Fibroblast of upper back skin (primary cell): Measurements from ENCODE around the gene CDKN2B-AS1.

Source experiments
- DNase-seq: peaks from one replicate; pipeline ENCODE4 v3.0.0-alpha.2; 2013

Gene CDKN2B-AS1

DNA sequence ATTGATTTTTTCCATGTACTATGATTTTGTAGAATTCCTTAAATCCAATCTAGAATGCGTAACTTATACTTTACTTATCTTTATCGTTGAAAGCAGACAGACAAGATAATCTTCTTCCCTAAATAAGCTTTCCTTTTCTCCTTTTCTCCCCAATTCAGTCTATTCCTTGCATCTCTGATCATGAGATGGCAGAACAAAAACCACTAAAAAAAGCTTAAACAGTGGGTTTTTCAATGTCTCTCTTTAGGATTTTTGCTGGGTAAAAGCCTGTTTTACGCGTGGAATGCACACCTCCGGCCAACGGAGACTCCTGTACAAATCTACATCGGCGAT lies 13.8 kb downstream of the CDKN2B-AS1 start:
- DNase-seq: no peak

DNA sequence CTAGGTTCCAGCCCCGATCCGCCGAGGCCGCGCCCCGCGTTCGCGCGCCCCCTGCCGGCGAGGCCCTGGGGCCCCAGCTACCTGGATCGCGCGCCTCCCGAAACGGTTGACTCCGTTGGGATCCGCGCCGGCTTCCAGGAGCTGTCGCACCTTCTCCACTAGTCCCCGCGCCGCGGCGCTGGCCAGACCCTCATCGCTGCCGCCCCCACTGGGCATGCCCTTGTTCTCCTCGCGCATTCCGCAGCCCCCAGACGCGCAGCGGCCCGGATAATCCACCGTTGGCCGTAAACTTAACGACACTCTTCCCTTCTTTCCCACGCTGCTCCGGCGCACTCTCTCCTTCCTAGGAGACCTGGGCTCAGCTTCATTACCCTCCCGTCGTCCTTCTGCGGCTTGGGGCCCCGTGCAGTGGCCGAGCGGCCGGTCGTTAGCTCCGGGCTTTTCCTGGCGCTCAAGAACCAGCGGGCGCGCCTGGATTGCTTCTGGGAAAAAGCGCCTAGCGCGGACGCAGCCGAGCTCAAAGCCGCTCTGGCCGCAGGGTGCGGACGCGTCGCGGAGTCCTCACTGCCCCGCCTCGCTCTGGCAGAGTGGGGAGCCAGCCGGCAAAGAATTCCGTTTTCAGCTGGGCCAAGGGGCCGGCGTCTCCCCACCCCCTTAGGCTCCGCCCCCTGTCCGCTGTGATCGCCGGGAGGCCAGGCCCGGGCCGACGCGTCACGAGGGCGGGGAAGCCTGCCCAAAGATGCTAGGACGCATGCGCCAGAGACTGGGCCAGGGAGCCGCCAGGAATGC lies 14.3 kb downstream of the CDKN2B-AS1 start, which contains the start of gene CDKN2B:
TSS of gene CDKN2B (minus strand) at position 589 of the 789 bp plus-strand sequence. CDS start at position 237, 352 bp downstream.
- DNase-seq: peak; percentile 94

DNA sequence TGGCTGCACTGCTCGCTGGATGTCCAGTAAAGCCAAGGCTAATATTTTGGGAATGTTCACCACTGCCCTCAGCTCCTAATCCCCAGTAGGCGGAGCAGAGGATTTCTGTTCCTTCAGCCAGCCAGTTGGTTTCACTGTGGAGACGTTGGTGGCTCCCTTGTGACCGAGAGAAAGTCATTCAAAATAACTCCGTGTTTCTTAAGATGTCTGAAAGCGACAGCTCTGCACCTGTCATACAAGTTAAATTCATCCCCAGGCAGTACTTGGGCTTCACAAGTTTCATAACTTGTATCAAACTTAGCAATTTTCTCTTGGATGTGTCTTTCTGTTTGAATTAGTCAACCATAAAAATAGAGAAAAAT lies 14.9 kb downstream of the CDKN2B-AS1 start:
- DNase-seq: no peak

DNA sequence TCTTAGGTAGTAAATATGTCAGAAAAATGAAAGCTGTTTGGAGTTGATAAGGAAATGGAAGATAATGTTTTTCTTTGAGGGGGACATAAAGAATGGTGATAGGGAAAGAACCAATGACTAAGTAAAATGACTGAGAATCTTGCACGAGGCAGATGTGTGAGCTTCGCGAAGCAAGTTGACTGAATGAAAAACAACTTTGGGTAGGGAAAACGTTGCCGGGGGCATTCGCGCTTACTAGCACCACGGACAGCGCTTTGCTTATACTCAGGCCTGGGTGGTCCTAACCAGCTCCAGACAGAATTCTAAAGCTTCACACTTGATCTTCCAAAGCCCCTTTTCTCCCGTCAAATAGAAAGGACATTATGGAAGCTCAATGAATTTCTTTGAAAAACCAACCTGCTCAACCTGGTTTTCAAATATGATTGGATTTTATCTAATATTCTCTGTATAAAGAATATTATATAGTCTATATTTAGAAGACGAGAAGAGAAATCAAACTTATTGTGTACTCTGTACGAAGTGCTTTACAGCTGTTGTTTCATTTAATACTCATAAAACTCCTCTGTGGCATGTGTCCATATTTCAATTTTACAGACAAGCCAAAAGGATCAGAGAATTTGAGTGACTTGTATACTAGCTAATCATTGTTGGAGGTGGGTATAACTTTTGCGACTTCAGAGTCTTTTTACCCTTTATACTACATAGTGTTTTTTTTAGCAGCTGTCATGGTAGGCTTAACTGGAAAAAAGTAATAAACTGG lies 16.5 kb downstream of the CDKN2B-AS1 start:
- peak; percentile 51 for DNase-seq

DNA sequence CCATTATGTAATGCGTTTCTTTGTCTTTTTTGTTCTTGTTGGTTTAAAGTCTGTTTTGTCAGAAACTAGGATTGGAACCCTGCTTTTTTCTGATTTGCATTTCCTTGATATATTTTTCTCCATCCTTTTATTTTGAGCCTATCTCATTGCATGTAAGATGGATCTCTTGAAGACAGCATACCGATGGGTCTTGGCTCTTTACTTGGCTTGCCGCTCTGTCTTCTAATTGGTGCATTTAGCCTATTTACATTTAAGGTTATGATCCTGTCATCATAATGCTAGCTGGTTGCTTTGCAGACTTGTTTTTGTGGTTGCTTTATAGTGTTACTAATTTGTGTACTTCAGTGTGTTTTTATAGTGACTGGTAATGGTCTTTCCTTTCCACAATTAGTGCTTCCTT lies 27.8 kb downstream of the CDKN2B-AS1 start:
- no peak for DNase-seq

DNA sequence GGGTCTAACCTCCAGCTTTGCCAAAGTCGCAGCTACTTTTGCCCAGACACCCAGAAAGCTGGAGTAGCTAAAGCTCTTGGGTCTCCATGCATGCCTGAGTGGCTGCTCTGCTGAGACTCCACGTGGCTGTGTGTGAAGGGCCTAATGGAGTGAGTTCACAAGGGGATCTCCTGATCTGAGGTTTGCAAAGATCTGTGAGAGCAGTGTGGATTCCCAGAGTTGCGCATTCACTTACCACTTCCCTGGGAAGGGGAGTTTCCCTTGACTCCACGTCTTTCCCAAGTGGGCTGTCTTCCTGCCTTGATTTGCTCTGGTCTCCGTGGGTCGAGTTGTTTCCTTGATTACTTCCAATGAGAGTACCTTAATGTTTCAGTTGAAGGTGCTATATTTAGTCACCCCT lies 32.1 kb downstream of the CDKN2B-AS1 start:
- no peak for DNase-seq

DNA sequence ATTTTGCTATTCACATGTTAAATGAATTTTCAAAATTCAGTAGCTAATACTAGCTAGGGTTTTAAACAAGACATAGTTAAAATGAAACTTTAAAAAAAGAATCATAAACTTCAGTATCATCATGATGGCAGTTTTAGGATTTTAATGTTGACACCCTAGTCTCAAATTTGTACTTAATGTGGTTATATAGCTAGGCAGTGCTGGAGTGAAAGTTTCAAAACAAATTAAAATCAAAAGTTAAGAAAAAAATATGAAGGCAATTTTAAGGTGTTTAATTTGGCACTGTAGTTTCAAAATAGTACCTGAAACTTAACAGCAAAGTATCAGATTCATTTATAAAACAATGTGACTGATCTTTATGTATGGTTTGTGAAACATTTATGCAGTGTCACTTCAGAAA lies 33.8 kb downstream of the CDKN2B-AS1 start:
- no peak for DNase-seq

DNA sequence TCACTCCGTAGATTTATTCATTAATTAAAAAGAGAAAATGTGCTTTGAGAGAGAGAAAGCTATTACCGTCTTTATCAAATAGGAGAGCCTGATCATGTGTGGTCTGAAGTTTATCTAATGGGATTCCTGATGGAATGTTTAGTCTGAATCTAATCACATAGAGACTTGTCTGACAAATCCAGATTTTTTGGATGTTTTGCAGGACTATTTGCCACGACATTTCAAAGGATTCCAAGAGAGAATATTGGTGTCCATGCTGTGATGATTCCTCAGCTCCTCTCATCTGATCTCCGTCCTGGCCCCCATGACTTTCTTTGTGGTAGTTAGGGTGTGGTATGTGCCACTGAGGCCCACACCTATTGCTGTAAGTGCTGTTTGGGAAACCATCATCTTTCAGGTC lies 34.6 kb downstream of the CDKN2B-AS1 start:
- DNase-seq: no peak

DNA sequence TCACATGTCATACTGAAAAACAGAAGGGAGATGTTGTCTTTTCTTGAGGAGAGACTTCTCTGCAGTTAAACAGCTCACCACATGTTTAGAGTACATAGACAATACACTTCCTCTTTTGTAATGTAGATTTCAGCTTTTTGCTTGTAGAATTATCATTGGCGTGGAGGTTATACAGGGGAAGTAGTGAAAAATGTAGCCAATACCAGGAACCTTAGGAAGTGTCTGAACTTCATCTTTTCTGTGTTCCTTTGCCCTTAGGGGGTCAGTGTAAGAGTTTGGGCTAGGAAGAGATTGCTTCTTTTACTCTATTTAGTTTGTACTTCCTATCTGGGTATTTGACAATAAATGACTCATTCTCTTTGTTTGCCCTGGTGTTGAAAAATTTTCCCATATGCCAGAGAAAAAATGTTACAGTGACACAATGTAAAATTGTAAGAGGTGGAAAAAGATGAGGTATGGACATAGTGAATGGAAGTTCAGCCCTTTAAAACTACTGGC lies 35.6 kb downstream of the CDKN2B-AS1 start:
- peak; percentile 46 for DNase-seq

DNA sequence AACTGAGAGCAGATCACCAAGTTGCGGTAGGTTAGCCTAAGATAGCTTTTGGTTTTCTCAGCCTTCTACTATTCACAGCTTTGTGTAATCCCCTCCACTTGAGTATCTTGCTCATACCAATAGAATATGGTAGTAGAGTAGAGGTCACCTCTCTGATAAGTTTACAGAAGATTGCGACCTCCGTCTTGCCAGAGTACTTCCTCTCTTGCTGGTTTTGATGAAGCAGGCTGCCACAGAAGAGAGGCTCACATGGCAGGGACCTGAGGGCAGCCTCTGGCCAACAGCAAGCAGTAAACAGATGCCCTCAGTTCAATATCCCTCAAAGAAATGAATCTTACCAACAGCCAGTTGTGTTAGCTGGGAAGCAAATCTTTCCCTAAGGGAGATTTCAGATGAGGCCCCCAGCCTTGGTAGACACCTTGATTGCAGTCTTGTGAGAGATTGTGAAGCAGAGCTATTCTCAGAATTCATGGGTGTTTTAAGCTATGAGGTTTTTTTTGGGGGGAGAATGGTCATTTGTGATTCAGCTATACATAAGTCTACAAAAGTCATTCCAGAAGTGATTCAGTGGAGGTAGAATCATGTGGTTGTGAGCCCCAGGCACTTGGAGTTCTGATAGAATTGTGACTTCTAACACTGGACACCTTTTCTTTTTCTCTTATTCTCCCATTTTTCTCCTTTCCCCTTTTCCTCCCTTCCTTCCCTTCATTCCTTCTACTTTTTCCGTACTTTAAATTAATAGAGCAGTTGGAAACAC lies 37.2 kb downstream of the CDKN2B-AS1 start:
- DNase-seq: no peak

DNA sequence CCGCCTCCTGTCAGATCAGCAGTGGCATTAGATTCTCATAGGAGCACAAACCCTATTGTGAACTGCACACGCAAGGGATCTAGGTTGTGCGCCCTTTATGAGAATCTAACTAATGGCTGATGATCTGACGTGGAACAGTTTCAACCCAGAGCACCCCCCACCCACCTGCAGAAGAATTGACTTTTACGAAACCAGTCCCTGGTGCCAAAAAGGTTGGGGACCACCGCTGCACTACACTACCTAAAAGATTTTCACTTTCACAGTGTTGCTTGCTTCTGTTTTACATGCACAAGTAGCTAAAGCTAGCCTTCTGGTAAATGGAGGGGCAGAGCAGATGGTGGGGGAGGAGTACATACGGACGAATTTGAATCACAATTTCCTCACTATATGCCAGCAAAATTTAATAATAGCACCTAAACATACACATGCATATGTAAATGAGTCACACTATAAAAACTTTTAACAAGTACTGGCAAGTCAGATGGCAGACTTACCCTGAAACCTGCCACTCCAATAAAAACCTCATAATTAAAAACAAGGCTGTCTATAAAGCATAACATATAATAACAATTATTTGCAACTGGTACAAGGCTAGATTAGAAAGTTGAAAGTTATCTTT lies 38.5 kb downstream of the CDKN2B-AS1 start:
- no peak for DNase-seq

DNA sequence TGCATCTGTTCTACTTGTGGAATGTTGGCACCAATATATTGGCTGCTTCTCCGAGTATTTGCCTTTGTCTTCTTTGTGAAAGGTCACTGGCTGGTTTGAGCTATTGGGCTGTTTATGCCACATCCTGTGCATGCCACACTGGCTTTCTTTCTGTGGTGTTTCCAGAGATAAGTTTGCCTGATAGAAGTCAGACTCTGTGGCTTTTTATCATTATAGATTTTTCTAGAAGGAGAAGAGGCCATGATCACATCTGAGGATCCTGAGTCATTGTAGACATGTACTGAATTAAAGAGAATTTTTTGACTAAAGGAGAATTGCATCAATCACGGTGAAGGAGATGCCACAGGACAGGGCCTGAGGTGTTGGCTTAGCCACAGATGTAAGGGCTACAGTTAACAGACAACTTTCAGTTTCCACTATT lies 41.0 kb downstream of the CDKN2B-AS1 start:
- no peak for DNase-seq

DNA sequence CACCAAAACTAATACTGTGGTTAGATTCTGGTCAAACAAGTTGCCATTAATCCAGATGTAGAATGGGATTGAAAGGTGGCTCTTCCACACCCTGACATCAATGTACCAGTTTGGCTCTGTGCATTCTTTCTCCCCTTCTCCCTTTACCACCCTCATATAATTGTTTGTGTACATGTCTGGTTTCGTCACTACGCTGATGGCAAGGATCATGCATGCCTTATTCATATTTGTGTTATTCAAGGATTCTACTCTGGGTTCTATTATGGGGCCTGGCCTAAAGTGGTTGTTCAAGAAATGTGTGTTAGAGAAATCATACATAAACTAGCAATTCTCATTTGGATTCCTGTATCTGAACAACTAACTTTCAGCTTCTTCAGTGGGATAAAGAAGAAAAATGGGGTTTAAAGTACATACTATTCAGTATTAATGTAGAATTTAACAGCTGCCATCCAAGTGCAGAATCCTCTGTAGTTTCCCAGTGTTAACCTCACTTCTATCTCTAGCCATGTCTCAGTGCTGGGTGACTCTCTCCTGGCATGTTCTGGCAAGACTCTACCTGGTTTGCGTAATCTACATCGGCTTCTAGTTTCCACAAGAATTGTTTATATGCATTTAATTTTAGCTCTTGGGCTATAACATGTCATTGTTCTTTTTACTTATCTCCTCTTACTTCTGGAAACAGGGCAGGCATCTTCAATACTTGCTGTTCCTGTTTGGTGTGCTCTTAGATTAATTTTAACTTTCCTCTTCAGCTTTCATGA lies 42.5 kb downstream of the CDKN2B-AS1 start:
- no peak for DNase-seq

DNA sequence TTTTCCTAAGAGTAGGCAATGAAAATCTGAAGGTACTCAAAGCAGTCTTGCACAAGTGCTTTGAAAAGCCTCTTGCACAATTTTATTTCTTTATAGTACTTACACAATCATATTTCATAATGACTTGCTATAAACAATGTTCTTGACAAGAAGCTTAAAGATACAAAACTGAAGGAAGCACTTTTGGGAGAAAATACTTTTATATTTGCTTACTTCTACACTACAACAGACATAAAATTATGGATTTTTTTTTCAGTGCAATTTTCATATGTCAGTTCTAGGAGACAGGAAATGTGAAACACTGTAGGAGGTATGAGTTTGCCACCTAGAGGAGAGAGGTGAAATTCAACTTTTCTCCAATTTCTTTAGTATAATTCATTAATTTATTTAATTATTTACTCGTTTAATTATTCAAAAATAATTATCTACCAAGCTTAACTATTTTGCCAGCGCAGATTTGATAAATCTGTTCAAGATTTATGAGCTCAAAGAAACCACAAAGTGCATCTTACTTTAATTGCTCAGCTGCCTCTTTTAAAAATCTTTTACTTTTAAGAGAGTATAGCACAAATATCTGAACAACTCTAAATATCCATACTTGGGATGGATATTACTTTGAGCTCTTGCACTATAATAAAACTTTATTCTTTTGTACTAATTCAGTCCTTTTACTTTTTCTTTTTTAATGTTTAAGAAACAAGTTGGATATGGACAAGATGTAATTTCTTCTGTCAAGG lies 43.5 kb downstream of the CDKN2B-AS1 start:
- no peak for DNase-seq

DNA sequence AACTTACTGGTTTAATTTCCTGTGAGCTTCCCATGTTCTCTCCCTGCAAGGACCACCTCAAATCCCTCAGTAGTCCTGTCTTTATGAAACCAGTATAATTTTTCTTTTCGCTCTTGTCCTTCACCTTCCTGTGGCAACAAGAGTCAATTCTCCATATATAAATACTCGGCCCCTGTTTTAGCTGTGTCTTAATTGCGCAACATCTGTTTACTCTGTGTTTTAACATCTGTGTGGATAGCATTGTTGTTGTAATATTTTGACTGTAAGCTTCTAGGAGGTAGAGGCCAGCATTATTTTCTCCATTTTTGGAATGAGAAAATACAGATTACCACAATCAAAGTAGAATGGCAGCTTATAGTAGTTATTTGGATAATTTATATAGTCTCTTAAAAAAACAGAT lies 44.7 kb downstream of the CDKN2B-AS1 start:
- no peak for DNase-seq

DNA sequence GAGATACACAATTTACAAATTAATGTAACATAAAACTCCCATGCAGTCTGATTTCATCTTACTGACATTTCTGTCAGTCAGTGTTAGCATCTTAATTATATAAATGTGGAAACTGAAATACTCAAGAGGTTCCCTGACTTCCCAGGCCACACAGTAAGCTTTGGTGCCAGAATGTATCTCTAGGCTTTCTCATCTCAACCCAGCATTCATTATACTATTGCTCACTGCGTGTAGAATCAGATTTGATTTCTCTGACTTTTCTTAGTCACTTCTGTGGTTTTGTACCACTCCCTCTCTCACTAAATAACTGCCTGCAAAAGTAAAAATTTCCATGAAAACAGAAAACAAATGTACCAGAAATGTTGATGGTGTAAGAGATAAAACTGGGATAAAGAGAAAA lies 46.2 kb downstream of the CDKN2B-AS1 start:
- peak; percentile 75 for DNase-seq

DNA sequence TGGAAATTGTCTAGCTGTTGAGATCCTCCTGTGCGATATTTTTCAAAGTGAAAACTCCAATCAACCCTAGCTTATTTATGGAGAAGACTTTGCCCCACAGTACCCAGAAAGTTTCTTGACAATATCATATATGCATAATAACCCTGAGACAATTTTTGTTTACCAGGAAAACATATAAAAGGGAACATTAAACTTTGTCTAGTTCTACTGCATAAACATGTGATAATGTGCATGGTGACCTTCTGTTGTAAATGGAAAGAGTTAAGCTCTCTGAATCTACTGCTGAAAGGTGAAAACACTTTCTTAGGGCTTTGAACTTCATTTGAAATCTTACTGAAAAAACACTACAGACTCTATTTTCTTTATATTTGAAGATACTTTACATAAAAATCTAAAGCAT lies 46.8 kb downstream of the CDKN2B-AS1 start:
- DNase-seq: no peak

DNA sequence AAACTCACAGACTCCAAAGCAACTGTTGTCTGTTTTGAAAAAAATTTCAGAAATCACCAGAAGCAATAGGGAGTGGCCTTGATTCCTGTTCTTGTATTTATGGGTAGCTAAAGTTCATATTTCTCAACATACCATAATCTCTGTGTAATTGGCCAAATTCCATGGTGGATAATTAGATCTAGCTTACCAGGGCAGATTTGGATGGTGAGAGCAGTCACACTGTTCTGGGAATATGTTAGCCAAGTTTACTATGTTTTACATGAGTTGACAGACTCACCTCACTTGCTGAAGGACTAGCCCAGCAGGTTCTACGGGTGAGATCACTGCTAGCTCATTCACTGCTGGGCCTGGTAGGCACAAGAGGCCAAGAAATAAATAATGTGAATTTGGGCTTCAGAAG lies 47.2 kb downstream of the CDKN2B-AS1 start:
- DNase-seq: no peak

DNA sequence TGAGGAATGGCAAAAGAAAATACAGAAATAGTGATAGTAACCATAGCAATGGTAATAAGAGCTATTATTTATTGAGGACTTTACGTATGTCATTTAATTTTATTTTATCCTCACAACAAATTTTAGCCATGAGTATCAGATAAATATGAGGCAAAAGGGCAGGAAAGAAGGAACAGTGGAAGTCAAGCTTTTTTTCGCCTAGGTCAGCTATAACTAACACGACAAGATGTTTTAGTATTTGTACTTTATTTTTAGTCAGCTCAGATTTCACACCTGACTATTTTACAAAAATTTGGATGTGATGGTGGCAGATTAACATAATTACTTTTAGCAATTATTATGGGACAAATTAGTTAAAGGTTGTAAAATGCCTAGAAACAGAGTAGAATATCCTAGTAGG lies 49.3 kb downstream of the CDKN2B-AS1 start:
- DNase-seq: no peak

DNA sequence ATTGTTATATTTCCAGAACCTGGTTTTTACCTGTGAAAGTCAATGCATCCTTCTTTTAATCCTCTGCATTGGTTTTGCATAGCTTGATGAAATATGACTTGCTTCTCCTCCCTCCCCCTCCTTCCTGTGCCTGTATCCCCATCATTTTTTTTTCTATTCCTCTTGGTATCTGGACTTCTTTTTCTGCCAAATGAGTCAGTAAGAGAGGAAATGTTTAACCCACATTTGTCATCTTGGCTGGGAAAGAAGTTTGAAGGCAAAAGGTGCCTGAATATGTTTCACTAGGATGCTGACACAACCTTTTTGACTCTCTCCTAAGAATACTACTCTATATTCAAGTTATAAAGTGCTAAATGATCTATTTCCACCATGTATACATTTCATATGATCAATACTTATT lies 50.0 kb downstream of the CDKN2B-AS1 start:
- peak; percentile 88 for DNase-seq

DNA sequence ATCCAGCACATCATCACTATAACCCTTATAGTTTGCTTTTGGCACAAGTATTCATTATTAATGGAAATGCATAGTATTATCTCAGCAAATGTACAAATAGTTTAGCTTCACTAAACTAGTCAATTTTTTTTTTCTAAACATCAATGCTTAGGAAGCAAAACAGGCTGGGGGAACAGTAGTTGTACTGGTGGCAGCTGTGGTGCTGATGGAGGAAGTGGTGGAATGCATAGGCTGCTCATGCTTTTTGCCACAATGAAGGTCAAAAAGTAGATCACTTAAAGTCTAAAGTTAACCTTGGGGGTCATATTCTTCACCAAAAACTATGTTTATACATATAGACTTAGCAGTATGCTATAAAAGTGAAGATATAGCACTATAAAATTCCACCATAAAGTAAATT lies 50.8 kb downstream of the CDKN2B-AS1 start:
- DNase-seq: no peak
